Naive thymus-derived CD8-positive, alpha-beta T cell (primary cell): ENCODE data around the gene STAT4. TPM values are rescaled to one million over a fixed set of nuclear protein-coding genes. Genes with fewer than 3 reads are reported as not detected.

Experiments used
- ATAC-seq, 2 donors: fragments of 150-1000 bp; cut with Tn5 transposase in 1 of 2; sonication (Bioruptor Pico), chemical (Tn5 transposase) in 1 of 2; 1 replicate in 1 of 2; 2 replicates in 1 of 2; pipeline ENCODE4 v1.10.0; 2021; ENCODE audit warnings: mild to moderate bottlenecking in 2 of 2, moderate library complexity in 2 of 2
- POLR2A ChIA-PET: fragments of 350-600 bp; sonication (Branson Sonifier 250); formaldehyde crosslinking; loops from one replicate; lab custom pipeline; 2021; ENCODE audit warnings: antibody characterized with exemption; lab: Charles Lee
- DNase-seq, 10 donors: peaks; one replicate each; pipeline versions ENCODE4 v3.0.0 to v3.0.0-alpha.2; 2020 to 2022
- H3K27ac Mint-ChIP-seq, 10 donors: one replicate each; pipeline ENCODE4 v1.8.0; 2020 to 2022; ENCODE audit warnings: mild to moderate bottlenecking in 10 of 10, mixed read lengths in 10 of 10, moderate library complexity in 4 of 10, inconsistent platforms in 1 of 10
- H3K27me3 Mint-ChIP-seq, 5 donors: one replicate each; pipeline ENCODE4 v1.8.0; 2021 to 2022; ENCODE audit warnings: mixed read lengths in 5 of 5
- H3K36me3 Mint-ChIP-seq, 3 donors: one replicate each; pipeline ENCODE4 v1.8.0; 2020 to 2022; ENCODE audit warnings: mixed read lengths in 3 of 3, mild to moderate bottlenecking in 2 of 3, inconsistent platforms in 1 of 3
- H3K4me1 Mint-ChIP-seq, 4 donors: one replicate each; pipeline ENCODE4 v1.8.0; 2021 to 2022; ENCODE audit warnings: mixed read lengths in 4 of 4
- H3K4me3 Mint-ChIP-seq, 10 donors: one replicate each; pipeline ENCODE4 v1.8.0; 2020 to 2022; ENCODE audit warnings: mild to moderate bottlenecking in 10 of 10, mixed read lengths in 10 of 10, moderate library complexity in 6 of 10, inconsistent platforms in 1 of 10
- H3K9me3 Mint-ChIP-seq, 9 donors: one replicate each; pipeline ENCODE4 v1.8.0; 2020 to 2022; ENCODE audit warnings: mixed read lengths in 9 of 9, mild to moderate bottlenecking in 3 of 9, inconsistent platforms in 1 of 9, moderate library complexity in 1 of 9
- polyA plus RNA-seq, 3 donors: library from polyadenylated mRNA; unstranded; fragments of 300-500 nt; fragmentation: Illumina TruSeq; gene quantifications; one replicate each; pipeline ENCODE4 v1.2.3, GENCODE V29; 2021
- total RNA-seq, 8 experiments: library from RNA in 2 of 8; stranded (reverse) in 2 of 8; gene quantifications; one replicate each; pipeline ENCODE4 v1.2.3 and lab custom pipeline; 2021 to 2026

Gene STAT4
- total and polyA plus RNA-seq, 5 experiments from 2014 or later: 63.2 to 137 (median 75.8) TPM

DNA sequence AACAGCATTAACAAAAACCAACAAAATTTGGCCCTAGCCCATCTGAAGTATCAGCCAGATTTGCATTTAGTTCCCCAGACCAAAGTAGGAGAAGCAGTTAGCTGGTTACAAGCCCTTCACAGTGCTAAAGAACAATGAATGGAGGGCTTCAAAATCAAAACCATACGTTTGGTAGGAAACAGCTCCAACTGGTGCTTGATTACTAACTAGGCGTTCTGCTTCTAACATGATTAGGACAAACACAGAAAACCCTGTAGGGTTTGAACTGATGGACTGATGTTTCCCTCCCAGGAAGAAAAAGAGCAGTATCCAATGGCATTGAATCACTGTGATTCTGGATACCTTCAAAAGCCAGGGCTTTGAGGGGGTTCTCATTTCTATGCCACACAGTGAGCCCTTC, 20.5 kb upstream of the STAT4 start:
- Mint-ChIP-seq H3K4me1 (peaks cover 10 to 39% (median 19%) of the 10 kb centered on the region in 4 donors), H3K36me3 (no peaks in the 10 kb centered on the region), H3K9me3 (no peaks in the 10 kb centered on the region), H3K27me3 (no peaks in the 10 kb centered on the region), H3K27ac (no peak overlapping the region), H3K4me3 (no peak overlapping the region)
- ATAC-seq: no peak
- POLR2A ChIA-PET: interaction anchor here (0.6 kb wide), 1 partner anchor 26 kb away, joined by 3 read pairs; no protein-coding TSS in a partner anchor
- no peak for DNase-seq

GRCh38 chr2:191170773-191171172, 20.0 kb upstream of the STAT4 start:
- DNase-seq (no peak), ATAC-seq (peak; percentile 49 to 52)
- Mint-ChIP-seq H3K27ac (no peak overlapping the region), H3K4me3 (peak overlapping the region in 1 of 10 donors; percentile 49), H3K4me1 (peaks cover 10 to 34% (median 14%) of the 10 kb centered on the region in 4 donors), H3K27me3 (no peaks in the 10 kb centered on the region), H3K36me3 (no peaks in the 10 kb centered on the region), H3K9me3 (no peaks in the 10 kb centered on the region)
- POLR2A ChIA-PET: no interaction called here

DNA sequence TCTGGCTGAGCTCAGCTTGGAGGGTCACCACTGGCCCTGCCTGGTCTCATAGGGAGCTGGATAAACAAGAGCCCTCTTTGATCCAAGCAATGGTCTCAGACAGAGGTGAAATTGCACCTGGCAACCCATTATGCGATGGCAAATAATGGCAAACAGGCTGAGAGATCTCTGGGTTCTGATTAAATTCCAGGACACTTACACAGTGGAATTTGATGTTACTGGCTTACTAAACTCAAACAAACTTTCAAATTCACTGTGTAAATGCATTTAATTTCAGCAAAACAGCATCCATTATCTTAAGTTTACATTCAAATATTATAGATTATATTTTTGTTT, 19.5 kb upstream of the STAT4 start:
- peaks cover 11 to 32% (median 14%) of the 10 kb centered on the region in 4 donors for H3K4me1 Mint-ChIP-seq
- no peaks in the 10 kb centered on the region for H3K27me3 Mint-ChIP-seq
- H3K27ac Mint-ChIP-seq: no peak overlapping the region
- no peak overlapping the region for H3K4me3 Mint-ChIP-seq
- DNase-seq (no peak), ATAC-seq (no peak)
- POLR2A ChIA-PET: no interaction called here
- H3K9me3 Mint-ChIP-seq: no peaks in the 10 kb centered on the region
- no peaks in the 10 kb centered on the region for H3K36me3 Mint-ChIP-seq

DNA sequence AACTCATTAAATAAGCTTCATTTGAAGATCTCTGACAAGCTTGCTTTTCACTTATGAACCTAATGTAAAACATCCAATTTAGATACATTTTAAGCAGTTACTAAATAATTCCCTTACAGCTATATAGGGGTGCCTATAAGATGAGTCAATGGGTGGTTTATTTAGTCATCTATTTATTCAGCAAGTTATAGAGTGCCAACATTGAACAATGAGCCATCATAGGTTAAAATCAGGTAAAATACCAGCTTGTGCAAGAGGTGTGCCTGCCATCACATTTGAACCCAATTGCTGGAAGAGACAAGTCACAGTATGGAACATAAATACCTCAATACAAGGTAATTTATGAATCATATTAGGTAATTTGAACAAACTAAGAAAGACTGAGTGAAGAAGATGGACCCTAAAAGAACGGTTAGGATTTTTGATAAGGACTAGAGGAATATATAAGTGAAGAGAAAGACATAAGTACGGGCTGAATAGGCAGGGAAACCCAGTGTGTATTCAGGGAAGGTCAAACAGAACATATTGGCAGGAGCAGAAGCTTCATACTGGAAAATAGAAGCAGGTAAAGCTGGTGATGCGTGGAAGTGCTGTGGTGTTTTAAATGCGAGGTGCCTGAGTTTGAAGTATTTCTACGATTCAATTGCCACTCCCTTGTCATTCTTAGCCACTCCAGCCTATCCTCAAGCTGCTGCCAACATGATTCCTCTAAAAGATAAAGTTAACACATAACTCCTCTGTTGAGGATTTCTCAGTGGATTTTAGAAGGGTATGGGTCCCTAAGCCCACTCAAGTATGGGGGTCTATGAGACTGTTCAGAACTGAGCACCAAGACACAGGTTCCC, 18.9 kb upstream of the STAT4 start:
- DNase-seq: no peak
- Mint-ChIP-seq H3K4me3 (no peak overlapping the region), H3K9me3 (no peaks in the 10 kb centered on the region), H3K4me1 (peaks cover 13 to 37% (median 17%) of the 10 kb centered on the region in 4 donors), H3K27ac (no peak overlapping the region), H3K36me3 (no peaks in the 10 kb centered on the region), H3K27me3 (no peaks in the 10 kb centered on the region)
- ATAC-seq: no peak
- POLR2A ChIA-PET: interaction anchor here (0.6 kb wide), 1 partner anchor 121 kb away, joined by 5 read pairs; no protein-coding TSS in a partner anchor

DNA sequence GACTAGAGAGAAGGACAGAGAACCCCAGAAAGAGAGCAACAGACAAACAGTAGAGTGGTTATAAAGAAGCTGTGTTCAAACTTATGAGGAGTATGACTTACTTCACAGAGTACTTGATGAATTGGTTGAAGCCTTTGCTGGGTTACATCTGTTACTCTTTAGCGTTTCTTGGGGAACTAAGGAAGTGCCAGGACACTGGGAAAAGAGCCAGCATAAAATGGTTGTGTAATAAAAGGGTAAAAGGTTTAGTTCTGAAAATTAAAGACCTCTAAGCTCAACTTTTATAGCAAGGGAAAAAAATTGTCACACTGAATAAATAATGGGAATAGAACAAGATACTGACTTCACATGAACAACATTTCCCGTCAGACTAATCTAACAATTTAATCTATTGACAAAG, 17.0 kb upstream of the STAT4 start:
- ATAC-seq (no peak), DNase-seq (no peak)
- Mint-ChIP-seq H3K4me1 (peaks cover 11 to 24% (median 13%) of the 10 kb centered on the region in 4 donors), H3K36me3 (no peaks in the 10 kb centered on the region), H3K9me3 (no peaks in the 10 kb centered on the region), H3K4me3 (no peak overlapping the region), H3K27ac (peak overlapping the region in 2 of 10 donors; percentile 31 to 42), H3K27me3 (no peaks in the 10 kb centered on the region)
- POLR2A ChIA-PET: interaction anchor here (0.6 kb wide), 1 partner anchor 116 kb away, joined by 3 read pairs; no protein-coding TSS in a partner anchor

DNA sequence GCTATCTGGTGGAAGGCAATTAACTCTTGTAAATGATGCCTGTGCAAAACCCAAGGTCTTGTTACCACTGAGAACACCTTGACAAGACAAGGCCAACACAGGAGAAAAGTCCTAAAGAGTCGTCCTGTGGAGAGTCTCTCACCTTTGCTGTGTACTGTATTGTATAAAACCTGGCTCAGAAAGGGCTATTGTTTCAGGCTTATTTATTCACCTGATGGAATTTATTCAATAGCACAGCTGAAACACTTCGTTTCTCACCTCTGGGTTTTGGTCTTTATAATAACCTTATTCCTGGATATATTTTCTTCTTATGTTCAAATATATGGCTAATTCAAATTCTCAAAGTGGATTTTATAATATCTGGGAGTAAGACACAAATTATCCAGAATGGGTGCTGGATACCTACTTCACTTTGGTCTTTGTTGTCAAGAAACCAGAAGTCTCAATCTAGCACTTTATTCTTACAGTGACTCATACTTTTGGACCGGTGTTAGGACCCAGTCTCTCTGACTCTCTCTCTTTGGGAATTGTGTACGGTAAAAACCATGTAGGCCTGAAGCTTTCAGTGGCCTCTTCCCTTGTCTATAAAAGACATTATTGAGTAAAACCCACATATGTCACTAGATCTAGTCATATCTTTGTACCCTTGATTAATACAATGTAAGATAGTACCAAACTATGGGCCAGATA, 16.1 kb upstream of the STAT4 start:
- H3K27ac Mint-ChIP-seq: peak overlapping the region in 1 of 10 donors; percentile 42
- no peak overlapping the region for H3K4me3 Mint-ChIP-seq
- POLR2A ChIA-PET: no interaction called here
- no peaks in the 10 kb centered on the region for H3K27me3 Mint-ChIP-seq
- no peaks in the 10 kb centered on the region for H3K36me3 Mint-ChIP-seq
- DNase-seq (no peak), ATAC-seq (no peak)
- H3K4me1 Mint-ChIP-seq: peaks cover 11 to 18% (median 13%) of the 10 kb centered on the region in 4 donors
- H3K9me3 Mint-ChIP-seq: no peaks in the 10 kb centered on the region

DNA sequence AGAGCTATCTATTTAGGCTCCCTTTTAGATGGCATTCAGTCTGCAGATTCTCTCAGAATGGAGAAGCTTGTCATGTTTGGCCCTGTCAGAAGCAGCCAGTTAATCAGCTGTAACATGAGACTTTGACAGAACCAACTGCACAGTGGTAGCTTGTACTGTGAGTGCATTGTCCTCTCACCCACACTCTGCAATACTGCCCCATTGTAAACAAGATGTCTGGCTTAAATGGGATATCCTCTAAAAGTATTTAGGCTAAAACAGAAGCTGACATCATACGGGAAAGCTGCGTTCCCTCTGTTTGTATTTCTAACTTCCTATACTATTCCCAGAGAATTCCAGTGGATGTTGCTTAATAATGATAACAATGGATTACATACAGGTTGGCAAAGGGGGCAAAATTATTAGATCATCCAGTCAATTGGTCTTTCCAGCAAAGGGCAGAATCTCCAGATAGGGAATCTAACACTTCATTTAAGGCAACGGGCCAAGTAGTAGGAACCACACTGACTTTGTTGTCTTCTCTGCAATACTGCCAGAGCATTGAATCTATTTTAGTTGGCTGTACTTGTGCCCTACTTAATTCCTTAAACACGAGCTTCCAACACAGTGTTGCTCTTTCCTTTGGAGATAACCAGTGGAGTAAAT, 15.4 kb upstream of the STAT4 start:
- Mint-ChIP-seq H3K27ac (no peak overlapping the region), H3K36me3 (no peaks in the 10 kb centered on the region), H3K4me3 (no peak overlapping the region), H3K9me3 (no peaks in the 10 kb centered on the region), H3K27me3 (no peaks in the 10 kb centered on the region), H3K4me1 (peaks cover 10 to 15% (median 12%) of the 10 kb centered on the region in 4 donors)
- DNase-seq (no peak), ATAC-seq (no peak)
- POLR2A ChIA-PET: no interaction called here

- Mint-ChIP-seq H3K27ac (no peak overlapping the region), H3K36me3 (no peaks in the 10 kb centered on the region), H3K4me3 (peak overlapping the region in 1 of 10 donors; percentile 45), H3K4me1 (peaks cover 2 to 8% (median 7%) of the 10 kb centered on the region in 4 donors), H3K9me3 (no peaks in the 10 kb centered on the region), H3K27me3 (peaks cover 0 to under 1% (median 0%) of the 10 kb centered on the region in 5 donors)
- POLR2A ChIA-PET: no interaction called here
- DNase-seq (peak in 6 of 10 donors; percentile 24 to 61 (median 46)), ATAC-seq (peak; percentile 73 to 76)
Observed at GRCh38 chr2:191165176-191165643, 14.4 kb upstream of the STAT4 start.

DNA sequence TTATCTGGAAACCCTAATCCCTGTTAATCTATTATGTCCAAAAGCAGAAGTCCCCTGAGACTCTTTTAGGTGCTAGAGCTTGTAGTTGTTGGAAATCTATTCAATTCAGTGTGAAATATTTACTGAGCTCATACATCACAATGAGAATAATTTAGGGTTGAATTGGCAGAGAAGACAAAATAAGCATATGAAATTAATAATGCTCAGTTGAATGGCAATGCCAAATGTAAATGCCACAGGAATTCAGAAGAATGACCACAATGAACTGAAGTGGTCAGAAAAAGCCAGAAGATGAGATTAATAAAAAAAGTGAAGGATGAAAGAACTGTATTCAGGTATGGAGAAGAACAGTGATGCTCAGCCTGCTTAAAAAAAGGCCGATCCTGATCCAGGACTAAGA, 8.0 kb upstream of the STAT4 start:
- peaks cover 2 to 12% (median 9%) of the 10 kb centered on the region in 4 donors for H3K4me1 Mint-ChIP-seq
- H3K4me3 Mint-ChIP-seq: no peak overlapping the region
- no peak for ATAC-seq
- POLR2A ChIA-PET: no interaction called here
- H3K27me3 Mint-ChIP-seq: peaks cover 0 to 3% (median 2%) of the 10 kb centered on the region in 5 donors
- H3K36me3 Mint-ChIP-seq: no peaks in the 10 kb centered on the region
- no peaks in the 10 kb centered on the region for H3K9me3 Mint-ChIP-seq
- no peak for DNase-seq
- H3K27ac Mint-ChIP-seq: no peak overlapping the region

- Mint-ChIP-seq H3K36me3 (no peaks in the 10 kb centered on the region), H3K27ac (no peak overlapping the region), H3K4me1 (peaks cover 2 to 12% (median 9%) of the 10 kb centered on the region in 4 donors), H3K9me3 (no peaks in the 10 kb centered on the region), H3K27me3 (peaks cover 0 to 3% (median 2%) of the 10 kb centered on the region in 5 donors), H3K4me3 (no peak overlapping the region)
- POLR2A ChIA-PET: interaction anchor here (0.6 kb wide), 1 partner anchor 83 kb away, joined by 6 read pairs; no protein-coding TSS in a partner anchor
- ATAC-seq (no peak), DNase-seq (no peak)
Observed at GRCh38 chr2:191158193-191158592, 7.4 kb upstream of the STAT4 start.

DNA sequence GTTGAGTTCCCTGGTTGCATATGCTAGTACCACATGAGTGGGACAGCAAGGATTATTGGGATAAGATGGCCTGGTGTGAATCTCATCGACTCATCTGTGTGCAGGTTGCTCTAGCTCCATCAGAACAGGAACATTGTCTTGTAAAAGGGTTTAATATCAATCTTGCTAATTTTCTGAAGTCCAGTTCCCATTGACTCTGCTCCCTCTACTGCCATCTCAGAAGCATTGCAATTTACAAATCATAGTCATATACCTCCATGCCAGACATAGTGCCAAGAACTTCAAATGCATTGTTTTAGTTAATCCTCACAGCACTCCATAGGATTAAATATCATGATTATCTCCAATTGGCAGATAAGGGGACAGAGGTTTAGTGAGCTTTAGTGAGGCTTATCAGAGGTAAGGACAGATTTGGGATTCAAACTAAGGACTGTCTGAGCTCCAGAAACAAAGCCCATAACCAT, 4.8 kb upstream of the STAT4 start:
- no peak overlapping the region for H3K4me3 Mint-ChIP-seq
- no peaks in the 10 kb centered on the region for H3K9me3 Mint-ChIP-seq
- peaks cover 6 to 34% (median 26%) of the 10 kb centered on the region in 4 donors for H3K4me1 Mint-ChIP-seq
- ATAC-seq (peak in 1 of 2 donors; percentile 13), DNase-seq (peak in 3 of 10 donors; percentile 53 to 58 (median 56))
- H3K36me3 Mint-ChIP-seq: no peaks in the 10 kb centered on the region
- peaks cover 0 to 3% (median 2%) of the 10 kb centered on the region in 5 donors for H3K27me3 Mint-ChIP-seq
- H3K27ac Mint-ChIP-seq: peak overlapping the region in 6 of 10 donors; percentile 1 to 79 (median 62)
- POLR2A ChIA-PET: interaction anchor here (0.7 to 2.7 kb wide), 7 partner anchors 49 to 143 kb away, joined by 3 to 52 read pairs (median 3); no protein-coding TSS in a partner anchor

- H3K27ac Mint-ChIP-seq: peak overlapping the region in 1 of 10 donors; percentile 5
- H3K9me3 Mint-ChIP-seq: no peaks in the 10 kb centered on the region
- no peaks in the 10 kb centered on the region for H3K27me3 Mint-ChIP-seq
- H3K4me3 Mint-ChIP-seq: no peak overlapping the region
- H3K36me3 Mint-ChIP-seq: no peaks in the 10 kb centered on the region
- POLR2A ChIA-PET: interaction anchor here (1.0 kb wide), 1 partner anchor 78 kb away, joined by 3 read pairs; no protein-coding TSS in a partner anchor
- peaks cover 5 to 38% (median 30%) of the 10 kb centered on the region in 4 donors for H3K4me1 Mint-ChIP-seq
- ATAC-seq: no peak
- no peak for DNase-seq
Observed at GRCh38 chr2:191153716-191154115, 2.9 kb upstream of the STAT4 start.
